HepG2 (cell line): ENCODE measurements around the gene CEBPG. TPM values are rescaled to one million over a fixed set of nuclear protein-coding genes. Genes with fewer than 3 reads are reported as not detected.

Source experiments
- IRX3 ChIP-seq: sonication (generic); formaldehyde crosslinking; IDR thresholded peaks from 2 replicates; pipeline ENCODE4 v1.8.1; 2023; ENCODE audit warnings: mild to moderate bottlenecking, low read depth, missing genetic modification reagents, borderline replicate concordance
- KDM2A ChIP-seq: sonication (generic); formaldehyde crosslinking; IDR thresholded peaks from 2 replicates; pipeline ENCODE4 v1.4.0; 2020; ENCODE audit warnings: low read depth, missing genetic modification reagents, borderline replicate concordance
- KDM5B ChIP-seq: sonication (generic); formaldehyde crosslinking; IDR thresholded peaks from 2 replicates; pipeline ENCODE4 v1.4.0; 2020; ENCODE audit warnings: missing genetic modification reagents, mild to moderate bottlenecking, borderline replicate concordance
- MAFK ChIP-seq, 2 experiments: IDR thresholded peaks in 1 of 2; conservative IDR thresholded peaks in 1 of 2; 2 replicates each; pipeline ENCODE4 v1.6.1; 2011; ENCODE audit warnings: improper control_type of control experiment in 2 of 2, low read length in 2 of 2
- NAIF1 ChIP-seq: sonication (generic); formaldehyde crosslinking; IDR thresholded peaks from 2 replicates; pipeline ENCODE4 v1.5.0; 2020; ENCODE audit warnings: mild to moderate bottlenecking, missing genetic modification reagents, borderline replicate concordance
- PTBP1 ChIP-seq: fragments of 200-400 bp; formaldehyde crosslinking; IDR thresholded peaks from 2 replicates; pipeline ENCODE4 v1.6.1; 2018; ENCODE audit warnings: low read length, low read depth; ENCODE audit not compliant: poor library complexity, severe bottlenecking
- SRY ChIP-seq: sonication (generic); formaldehyde crosslinking; IDR thresholded peaks from 2 replicates; pipeline ENCODE4 v1.8.0; 2022; ENCODE audit warnings: mild to moderate bottlenecking, missing genetic modification reagents
- SSRP1 ChIP-seq: IDR thresholded peaks from 2 replicates; pipeline ENCODE4 v1.6.1; 2016; ENCODE audit warnings: control low read depth
- ZNF335 ChIP-seq: sonication (generic); formaldehyde crosslinking; IDR thresholded peaks from 2 replicates; pipeline ENCODE4 v1.4.0; 2020; ENCODE audit warnings: missing genetic modification reagents
- ZNF382 ChIP-seq: sonication (generic); formaldehyde crosslinking; IDR thresholded peaks from 2 replicates; pipeline ENCODE4 v1.5.0; 2020; ENCODE audit warnings: missing genetic modification reagents, mild to moderate bottlenecking, borderline replicate concordance
- polyA plus RNA-seq, 8 experiments: library from polyadenylated mRNA; depleted of rRNA in 3 of 8; stranded (reverse) in 7 of 8; unstranded in 1 of 8; fragments of >200 nt; fragmentation: Illumina TruSeq in 4 of 8; extraction: Trizol in 4 of 8; gene quantifications; 2 replicates each; pipeline versions ENCODE4 v1.2.1 to v1.2.3, GENCODE V29; 2011 to 2016; ENCODE audit warnings: low read depth in 4 of 8, missing spikeins in 1 of 8, mixed read lengths in 1 of 8; ENCODE audit not compliant: insufficient read depth in 1 of 8
- total RNA-seq, 5 experiments: library from RNA; depleted of rRNA; stranded (reverse); fragments of >200 nt; fragmentation: Illumina TruSeq; extraction: Trizol; gene quantifications; 2 replicates each; pipeline ENCODE4 v1.2.3, GENCODE V29; 2016; ENCODE audit warnings: low read depth in 1 of 5
- TF ChIP-seq, protein P1 (sequence below): sonication (generic); formaldehyde crosslinking; IDR thresholded peaks from 2 replicates; pipeline ENCODE4 v1.5.0; 2020; ENCODE audit warnings: mild to moderate bottlenecking, missing genetic modification reagents, moderate library complexity
- TF ChIP-seq, protein P2 (sequence below): fragments of 450-650 bp; IDR thresholded peaks from 2 replicates; pipeline ENCODE4 v1.6.1; 2016
- TF ChIP-seq, protein P3 (sequence below): sonication (generic); formaldehyde crosslinking; IDR thresholded peaks from 2 replicates; pipeline ENCODE4 v1.5.0; 2020; ENCODE audit warnings: mild to moderate bottlenecking, missing genetic modification reagents, borderline replicate concordance

CEBPG gene
- total and polyA plus RNA-seq, 2 of the 13 experiments (the other 11 are each of a cell fraction or from before 2014, with no cell fraction given), result 25.7 to 34.3 TPM

DNA sequence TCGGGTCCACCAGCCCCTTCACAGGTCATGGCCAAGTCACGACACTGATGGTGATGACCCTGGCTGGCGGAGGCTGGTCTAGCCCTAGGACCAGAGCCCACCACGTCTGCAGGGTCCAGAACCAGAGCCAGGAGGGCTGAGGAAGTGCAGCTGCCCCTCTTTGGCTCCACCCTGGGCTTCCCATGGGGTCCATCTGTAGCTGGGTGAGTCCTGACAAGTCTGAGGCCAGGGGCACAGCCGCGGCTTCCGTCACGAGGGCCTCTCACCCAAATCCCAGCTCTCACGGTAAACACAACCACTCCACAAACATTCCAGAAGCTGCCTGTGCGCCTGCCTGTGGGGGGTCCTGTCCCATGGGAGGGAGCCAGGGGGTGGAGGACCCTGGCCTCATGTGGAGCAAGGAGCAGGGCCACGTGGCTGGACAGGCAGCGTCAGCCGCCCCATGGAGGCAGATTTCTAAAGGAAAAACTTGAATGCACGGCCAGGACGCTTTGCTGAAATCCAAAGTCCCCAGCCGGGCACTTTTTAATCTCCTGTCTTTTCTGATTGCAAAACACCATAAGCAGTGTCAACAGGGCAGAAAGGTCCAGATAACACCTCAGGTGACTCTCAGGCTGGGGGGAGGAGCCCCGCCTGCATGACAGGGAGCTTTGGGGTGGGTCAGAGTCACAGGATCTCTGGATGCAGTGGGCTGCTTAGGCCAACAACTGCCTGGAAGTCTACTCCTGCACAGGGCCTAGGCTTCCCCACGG is 29.9 kb downstream of the CEBPG start (continued):
- TF ChIP-seq, protein P1, sequence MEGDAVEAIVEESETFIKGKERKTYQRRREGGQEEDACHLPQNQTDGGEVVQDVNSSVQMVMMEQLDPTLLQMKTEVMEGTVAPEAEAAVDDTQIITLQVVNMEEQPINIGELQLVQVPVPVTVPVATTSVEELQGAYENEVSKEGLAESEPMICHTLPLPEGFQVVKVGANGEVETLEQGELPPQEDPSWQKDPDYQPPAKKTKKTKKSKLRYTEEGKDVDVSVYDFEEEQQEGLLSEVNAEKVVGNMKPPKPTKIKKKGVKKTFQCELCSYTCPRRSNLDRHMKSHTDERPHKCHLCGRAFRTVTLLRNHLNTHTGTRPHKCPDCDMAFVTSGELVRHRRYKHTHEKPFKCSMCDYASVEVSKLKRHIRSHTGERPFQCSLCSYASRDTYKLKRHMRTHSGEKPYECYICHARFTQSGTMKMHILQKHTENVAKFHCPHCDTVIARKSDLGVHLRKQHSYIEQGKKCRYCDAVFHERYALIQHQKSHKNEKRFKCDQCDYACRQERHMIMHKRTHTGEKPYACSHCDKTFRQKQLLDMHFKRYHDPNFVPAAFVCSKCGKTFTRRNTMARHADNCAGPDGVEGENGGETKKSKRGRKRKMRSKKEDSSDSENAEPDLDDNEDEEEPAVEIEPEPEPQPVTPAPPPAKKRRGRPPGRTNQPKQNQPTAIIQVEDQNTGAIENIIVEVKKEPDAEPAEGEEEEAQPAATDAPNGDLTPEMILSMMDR (CRISPR knock-in tag), result peak; percentile 34; the same call in 1 of the 2 replicates
- TF ChIP-seq ZNF382 (CRISPR knock-in tag) (no peak), PTBP1 (peak; percentile 56), KDM2A (CRISPR knock-in tag) (peak; percentile 81; the same call in 1 of the 2 replicates), KDM5B (peak; percentile 99), ZNF335 (CRISPR knock-in tag) (peak; percentile 87), SSRP1 (0 out of 2 replicates have a peak, but pooled peaks have one; percentile 20), SRY (CRISPR knock-in tag) (peak; percentile 97), IRX3 (CRISPR knock-in tag) (peak; percentile 86; the same call in 1 of the 2 replicates), MAFK (conservative IDR thresholded peaks at IDR 0.05 in 1 of 2, IDR thresholded peaks at IDR 0.05 in 1 of 2; ENCODE audit: low read length in 2 of 2) (no peak), NAIF1 (CRISPR knock-in tag) (peak; percentile 74; the same call in 1 of the 2 replicates)
- TF ChIP-seq, protein P2, sequence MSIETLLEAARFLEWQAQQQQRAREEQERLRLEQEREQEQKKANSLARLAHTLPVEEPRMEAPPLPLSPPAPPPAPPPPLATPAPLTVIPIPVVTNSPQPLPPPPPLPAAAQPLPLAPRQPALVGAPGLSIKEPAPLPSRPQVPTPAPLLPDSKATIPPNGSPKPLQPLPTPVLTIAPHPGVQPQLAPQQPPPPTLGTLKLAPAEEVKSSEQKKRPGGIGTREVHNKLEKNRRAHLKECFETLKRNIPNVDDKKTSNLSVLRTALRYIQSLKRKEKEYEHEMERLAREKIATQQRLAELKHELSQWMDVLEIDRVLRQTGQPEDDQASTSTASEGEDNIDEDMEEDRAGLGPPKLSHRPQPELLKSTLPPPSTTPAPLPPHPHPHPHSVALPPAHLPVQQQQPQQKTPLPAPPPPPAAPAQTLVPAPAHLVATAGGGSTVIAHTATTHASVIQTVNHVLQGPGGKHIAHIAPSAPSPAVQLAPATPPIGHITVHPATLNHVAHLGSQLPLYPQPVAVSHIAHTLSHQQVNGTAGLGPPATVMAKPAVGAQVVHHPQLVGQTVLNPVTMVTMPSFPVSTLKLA, result peak; percentile 92
- TF ChIP-seq, protein P3, sequence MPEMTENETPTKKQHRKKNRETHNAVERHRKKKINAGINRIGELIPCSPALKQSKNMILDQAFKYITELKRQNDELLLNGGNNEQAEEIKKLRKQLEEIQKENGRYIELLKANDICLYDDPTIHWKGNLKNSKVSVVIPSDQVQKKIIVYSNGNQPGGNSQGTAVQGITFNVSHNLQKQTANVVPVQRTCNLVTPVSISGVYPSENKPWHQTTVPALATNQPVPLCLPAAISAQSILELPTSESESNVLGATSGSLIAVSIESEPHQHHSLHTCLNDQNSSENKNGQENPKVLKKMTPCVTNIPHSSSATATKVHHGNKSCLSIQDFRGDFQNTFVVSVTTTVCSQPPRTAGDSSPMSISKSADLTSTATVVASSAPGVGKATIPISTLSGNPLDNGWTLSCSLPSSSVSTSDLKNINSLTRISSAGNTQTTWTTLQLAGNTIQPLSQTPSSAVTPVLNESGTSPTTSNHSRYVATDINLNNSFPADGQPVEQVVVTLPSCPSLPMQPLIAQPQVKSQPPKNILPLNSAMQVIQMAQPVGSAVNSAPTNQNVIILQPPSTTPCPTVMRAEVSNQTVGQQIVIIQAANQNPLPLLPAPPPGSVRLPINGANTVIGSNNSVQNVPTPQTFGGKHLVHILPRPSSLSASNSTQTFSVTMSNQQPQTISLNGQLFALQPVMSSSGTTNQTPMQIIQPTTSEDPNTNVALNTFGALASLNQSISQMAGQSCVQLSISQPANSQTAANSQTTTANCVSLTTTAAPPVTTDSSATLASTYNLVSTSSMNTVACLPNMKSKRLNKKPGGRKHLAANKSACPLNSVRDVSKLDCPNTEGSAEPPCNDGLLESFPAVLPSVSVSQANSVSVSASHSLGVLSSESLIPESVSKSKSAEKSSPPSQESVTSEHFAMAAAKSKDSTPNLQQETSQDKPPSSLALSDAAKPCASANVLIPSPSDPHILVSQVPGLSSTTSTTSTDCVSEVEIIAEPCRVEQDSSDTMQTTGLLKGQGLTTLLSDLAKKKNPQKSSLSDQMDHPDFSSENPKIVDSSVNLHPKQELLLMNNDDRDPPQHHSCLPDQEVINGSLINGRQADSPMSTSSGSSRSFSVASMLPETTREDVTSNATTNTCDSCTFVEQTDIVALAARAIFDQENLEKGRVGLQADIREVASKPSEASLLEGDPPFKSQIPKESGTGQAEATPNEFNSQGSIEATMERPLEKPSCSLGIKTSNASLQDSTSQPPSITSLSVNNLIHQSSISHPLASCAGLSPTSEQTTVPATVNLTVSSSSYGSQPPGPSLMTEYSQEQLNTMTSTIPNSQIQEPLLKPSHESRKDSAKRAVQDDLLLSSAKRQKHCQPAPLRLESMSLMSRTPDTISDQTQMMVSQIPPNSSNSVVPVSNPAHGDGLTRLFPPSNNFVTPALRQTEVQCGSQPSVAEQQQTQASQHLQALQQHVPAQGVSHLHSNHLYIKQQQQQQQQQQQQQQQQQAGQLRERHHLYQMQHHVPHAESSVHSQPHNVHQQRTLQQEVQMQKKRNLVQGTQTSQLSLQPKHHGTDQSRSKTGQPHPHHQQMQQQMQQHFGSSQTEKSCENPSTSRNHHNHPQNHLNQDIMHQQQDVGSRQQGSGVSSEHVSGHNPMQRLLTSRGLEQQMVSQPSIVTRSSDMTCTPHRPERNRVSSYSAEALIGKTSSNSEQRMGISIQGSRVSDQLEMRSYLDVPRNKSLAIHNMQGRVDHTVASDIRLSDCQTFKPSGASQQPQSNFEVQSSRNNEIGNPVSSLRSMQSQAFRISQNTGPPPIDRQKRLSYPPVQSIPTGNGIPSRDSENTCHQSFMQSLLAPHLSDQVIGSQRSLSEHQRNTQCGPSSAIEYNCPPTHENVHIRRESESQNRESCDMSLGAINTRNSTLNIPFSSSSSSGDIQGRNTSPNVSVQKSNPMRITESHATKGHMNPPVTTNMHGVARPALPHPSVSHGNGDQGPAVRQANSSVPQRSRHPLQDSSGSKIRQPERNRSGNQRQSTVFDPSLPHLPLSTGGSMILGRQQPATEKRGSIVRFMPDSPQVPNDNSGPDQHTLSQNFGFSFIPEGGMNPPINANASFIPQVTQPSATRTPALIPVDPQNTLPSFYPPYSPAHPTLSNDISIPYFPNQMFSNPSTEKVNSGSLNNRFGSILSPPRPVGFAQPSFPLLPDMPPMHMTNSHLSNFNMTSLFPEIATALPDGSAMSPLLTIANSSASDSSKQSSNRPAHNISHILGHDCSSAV, result peak; percentile 47; the same call in 1 of the 2 replicates
